NT2/D1 (cell line): ENCODE data around the gene EIF4G3.

ENCODE experiments used
- DNase-seq: peaks from one replicate; pipeline ENCODE4 v3.0.0-alpha.2; 2011; ENCODE audit warnings: low read depth, low spot score
- H3K27me3 ChIP-seq: 2 replicates; pipeline ENCODE4 v1.6.0; 2011; ENCODE audit warnings: mild to moderate bottlenecking; ENCODE audit not compliant: insufficient read length, insufficient read depth
- H3K36me3 ChIP-seq: 2 replicates; pipeline ENCODE4 v1.6.1; 2011; ENCODE audit warnings: mild to moderate bottlenecking, low read length, mixed read lengths; ENCODE audit not compliant: insufficient read depth, insufficient read length
- H3K4me1 ChIP-seq: 2 replicates; pipeline ENCODE4 v1.5.1; 2011; ENCODE audit not compliant: insufficient read depth, insufficient read length
- H3K4me3 ChIP-seq: 2 replicates; pipeline ENCODE4 v1.5.1; 2011; ENCODE audit warnings: low read depth; ENCODE audit not compliant: insufficient read length
- H3K9ac ChIP-seq: 2 replicates; pipeline ENCODE4 v1.6.0; 2011; ENCODE audit warnings: low read depth; ENCODE audit not compliant: insufficient read length
- H3K9me3 ChIP-seq: 2 replicates; pipeline ENCODE4 v1.5.1; 2011; ENCODE audit warnings: mild to moderate bottlenecking, low read length; ENCODE audit not compliant: insufficient read depth
- SUZ12 ChIP-seq: IDR thresholded peaks from 2 replicates; pipeline ENCODE4 v1.6.1; 2011; ENCODE audit not compliant: insufficient read length, insufficient read depth; ENCODE audit errors: extremely low read depth
- YY1 ChIP-seq: IDR thresholded peaks from 2 replicates; pipeline ENCODE4 v1.6.1; 2011; ENCODE audit not compliant: insufficient read length, insufficient read depth
- ZNF274 ChIP-seq: IDR thresholded peaks from 2 replicates; pipeline ENCODE4 v1.6.1; 2011; ENCODE audit warnings: mild to moderate bottlenecking, low read depth, low read length

The EIF4G3 gene

DNA sequence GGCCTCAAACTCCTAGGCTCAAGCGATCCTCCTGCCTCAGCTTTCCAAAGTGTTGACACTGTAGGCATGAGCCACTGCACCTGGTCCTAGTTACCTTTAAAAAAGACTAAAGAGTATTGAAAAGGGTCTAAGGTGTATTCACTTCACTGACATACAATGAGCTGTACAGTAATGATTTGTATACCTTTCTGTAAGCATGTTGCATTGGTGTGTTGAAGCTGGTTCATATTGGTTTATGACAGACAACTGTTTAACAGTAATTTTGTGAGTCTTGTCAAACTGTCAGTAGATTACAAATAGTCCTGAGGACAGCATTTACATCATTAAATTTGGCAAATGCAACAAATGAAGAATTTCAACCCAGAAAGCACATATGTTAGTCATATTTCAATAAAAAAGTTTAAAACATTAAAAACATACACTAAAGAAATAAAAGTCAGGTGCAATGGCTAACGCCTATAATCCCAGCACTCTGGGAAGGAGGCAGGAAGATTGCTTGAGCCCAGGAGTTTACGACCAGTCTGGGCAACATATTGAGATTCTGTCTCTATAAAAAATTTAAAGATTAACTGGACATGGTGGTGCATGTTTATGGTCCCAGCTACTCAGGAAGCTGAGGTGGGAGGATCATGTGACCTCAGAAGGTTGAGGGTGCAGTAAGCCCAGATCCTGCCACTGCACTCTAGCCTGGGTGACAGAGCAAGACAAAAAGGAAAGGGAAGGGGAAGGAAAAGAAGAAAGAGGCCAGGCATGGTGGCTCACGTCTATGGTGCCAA lies 301.3 kb downstream of the EIF4G3 start:
- Histone ChIP-seq H3K36me3 (peaks cover 17% of the 10 kb centered on the region), H3K4me3 (no peak overlapping the region), H3K9me3 (no peaks in the 10 kb centered on the region), H3K27me3 (no peaks in the 10 kb centered on the region), H3K9ac (no peak overlapping the region), H3K4me1 (no peaks in the 10 kb centered on the region)
- no peak for DNase-seq
- TF ChIP-seq YY1 (no peak), ZNF274 (no peak), SUZ12 (no peak)

DNA sequence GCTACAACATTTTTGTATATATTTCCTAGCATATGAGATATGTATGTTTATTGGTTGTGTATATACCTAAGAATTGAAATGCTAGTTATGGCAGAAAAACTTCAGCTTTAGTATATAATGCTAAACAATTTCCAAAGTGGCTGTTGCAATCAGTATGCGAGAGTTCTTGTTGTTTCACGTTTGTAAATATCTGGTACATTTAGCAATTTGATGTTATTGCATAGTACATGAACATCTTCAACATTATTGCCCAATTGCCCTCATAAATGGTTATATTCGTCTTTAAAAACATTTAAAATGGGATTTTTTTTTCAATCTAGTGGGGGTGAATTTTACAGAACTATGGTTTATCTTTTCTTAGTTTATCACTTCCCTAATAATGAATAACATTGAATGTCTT lies 303.4 kb downstream of the EIF4G3 start:
- Histone ChIP-seq H3K9ac (no peak overlapping the region), H3K4me1 (no peaks in the 10 kb centered on the region), H3K4me3 (no peak overlapping the region), H3K27me3 (no peaks in the 10 kb centered on the region), H3K36me3 (peaks cover 6% of the 10 kb centered on the region), H3K9me3 (no peaks in the 10 kb centered on the region)
- no peak for DNase-seq
- TF ChIP-seq ZNF274, result no peak

DNA sequence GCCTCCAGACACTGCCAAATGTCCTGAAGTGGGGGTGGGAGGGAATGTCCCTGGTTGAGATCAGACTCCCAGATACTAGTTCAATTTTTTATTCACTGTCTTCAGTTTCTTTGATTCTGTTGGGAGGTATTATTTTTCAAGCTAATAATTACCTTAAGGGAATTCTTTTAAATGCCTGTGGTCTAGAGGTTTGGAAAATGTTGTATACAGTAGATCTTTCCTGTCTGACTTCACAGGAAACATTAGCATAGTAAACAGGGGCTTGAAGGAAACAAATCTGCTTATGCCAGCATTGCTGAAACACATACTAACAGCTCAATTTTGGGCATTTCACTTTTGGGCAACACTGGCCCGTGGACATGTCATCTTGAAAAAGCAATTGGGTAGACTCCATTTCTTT lies 305.3 kb downstream of the EIF4G3 start:
- no peaks in the 10 kb centered on the region for H3K9me3 ChIP-seq
- no peak overlapping the region for H3K4me3 ChIP-seq
- H3K4me1 ChIP-seq, result no peaks in the 10 kb centered on the region
- no peak for DNase-seq
- H3K36me3 ChIP-seq, result peaks cover 5% of the 10 kb centered on the region
- no peaks in the 10 kb centered on the region for H3K27me3 ChIP-seq
- TF ChIP-seq SUZ12 (no peak), YY1 (no peak), ZNF274 (no peak)
- H3K9ac ChIP-seq, result no peak overlapping the region

GRCh38 chr1:20870718-20871117 lies 306.0 kb downstream of the EIF4G3 start:
- no peak for DNase-seq
- no peak overlapping the region for H3K9ac ChIP-seq
- no peak overlapping the region for H3K4me3 ChIP-seq
- H3K36me3 ChIP-seq, result peaks cover 2% of the 10 kb centered on the region
- no peak for TF ChIP-seq YY1
- no peaks in the 10 kb centered on the region for H3K9me3 ChIP-seq
- H3K4me1 ChIP-seq, result no peaks in the 10 kb centered on the region
- H3K27me3 ChIP-seq, result no peaks in the 10 kb centered on the region

DNA sequence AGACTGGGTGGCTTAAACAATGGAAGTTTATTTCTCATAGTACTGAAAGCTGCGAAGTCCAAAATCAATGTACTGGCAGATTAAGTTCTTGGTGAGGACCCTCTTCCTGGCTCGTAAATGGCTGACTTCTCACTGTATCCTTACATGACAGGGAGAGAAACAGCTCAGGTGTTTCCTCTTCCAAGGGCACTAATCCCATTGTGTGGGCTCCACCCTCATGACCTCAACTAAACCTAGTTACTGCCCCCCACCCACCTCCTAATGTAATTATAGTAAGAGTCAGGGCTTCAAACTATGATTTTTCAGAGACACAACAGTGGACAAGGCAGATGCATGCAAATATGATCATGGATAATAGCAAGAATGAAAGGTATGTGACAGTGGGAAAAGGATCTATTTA lies 308.4 kb downstream of the EIF4G3 start:
- no peak for DNase-seq
- Histone ChIP-seq H3K4me1 (no peaks in the 10 kb centered on the region), H3K36me3 (peaks cover 12% of the 10 kb centered on the region), H3K9ac (no peak overlapping the region), H3K4me3 (no peak overlapping the region), H3K27me3 (no peaks in the 10 kb centered on the region), H3K9me3 (no peaks in the 10 kb centered on the region)
- TF ChIP-seq YY1, result no peak
- TF ChIP-seq ZNF274, result no peak
- TF ChIP-seq SUZ12, result no peak

DNA sequence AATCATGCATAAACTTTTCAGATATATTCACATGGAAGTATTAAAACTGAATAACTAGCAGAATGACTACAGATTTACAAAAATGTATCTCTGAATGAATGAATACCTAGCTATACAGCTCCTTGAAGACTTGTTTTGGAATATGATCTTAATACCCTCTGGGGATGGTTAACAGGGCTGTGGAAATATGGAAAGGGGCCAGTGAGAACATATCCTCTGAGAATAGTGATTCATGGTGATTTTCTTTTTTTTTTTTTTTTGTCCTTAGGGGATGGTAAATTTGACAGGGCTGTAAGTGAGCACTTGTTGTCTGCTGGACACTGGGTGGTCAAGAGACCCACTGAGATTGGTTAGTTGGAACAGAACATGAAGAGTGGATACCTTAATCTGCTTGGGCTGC lies 308.9 kb downstream of the EIF4G3 start:
- DNase-seq, result no peak
- no peak for TF ChIP-seq ZNF274
- no peak for TF ChIP-seq SUZ12
- TF ChIP-seq YY1, result no peak
- Histone ChIP-seq H3K36me3 (peaks cover 14% of the 10 kb centered on the region), H3K9ac (no peak overlapping the region), H3K4me1 (no peaks in the 10 kb centered on the region), H3K9me3 (no peaks in the 10 kb centered on the region), H3K4me3 (no peak overlapping the region), H3K27me3 (no peaks in the 10 kb centered on the region)

DNA sequence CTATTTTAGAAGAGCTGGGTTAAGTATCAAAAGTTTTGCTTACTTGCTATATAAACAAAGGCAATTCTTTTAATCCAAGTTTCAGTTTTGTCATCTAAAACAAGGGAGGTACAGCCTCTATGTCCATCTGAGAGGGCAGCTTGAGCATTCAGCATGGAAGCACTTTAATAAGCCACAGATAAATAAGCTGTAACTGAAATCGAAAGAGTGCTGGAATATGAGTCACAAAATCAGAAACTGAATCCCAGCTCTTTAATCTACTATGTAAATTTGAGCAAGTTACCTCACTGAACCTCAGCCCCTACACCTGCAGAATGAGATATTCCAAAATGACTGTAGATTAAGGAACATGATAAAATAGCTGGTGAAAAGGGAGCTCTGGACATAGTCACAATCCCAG lies 309.6 kb downstream of the EIF4G3 start:
- no peak for TF ChIP-seq ZNF274
- no peak for TF ChIP-seq SUZ12
- TF ChIP-seq YY1, result no peak
- H3K4me1 ChIP-seq, result no peaks in the 10 kb centered on the region
- H3K9me3 ChIP-seq, result no peaks in the 10 kb centered on the region
- DNase-seq, result no peak
- no peak overlapping the region for H3K9ac ChIP-seq
- peaks cover 20% of the 10 kb centered on the region for H3K36me3 ChIP-seq
- H3K4me3 ChIP-seq, result no peak overlapping the region
- no peaks in the 10 kb centered on the region for H3K27me3 ChIP-seq
